ENCODE results near the gene OPHN1. TPM values are rescaled to one million over a fixed set of nuclear protein-coding genes. Genes with fewer than 3 reads are reported as not detected.

Gene OPHN1
- total and polyA plus RNA-seq, 10 of the 15 experiments (the other 5 are each of a cell fraction or from before 2014, with no cell fraction given): under 0.01 to 0.03 (median 0.03) TPM; not detected in 6

DNA sequence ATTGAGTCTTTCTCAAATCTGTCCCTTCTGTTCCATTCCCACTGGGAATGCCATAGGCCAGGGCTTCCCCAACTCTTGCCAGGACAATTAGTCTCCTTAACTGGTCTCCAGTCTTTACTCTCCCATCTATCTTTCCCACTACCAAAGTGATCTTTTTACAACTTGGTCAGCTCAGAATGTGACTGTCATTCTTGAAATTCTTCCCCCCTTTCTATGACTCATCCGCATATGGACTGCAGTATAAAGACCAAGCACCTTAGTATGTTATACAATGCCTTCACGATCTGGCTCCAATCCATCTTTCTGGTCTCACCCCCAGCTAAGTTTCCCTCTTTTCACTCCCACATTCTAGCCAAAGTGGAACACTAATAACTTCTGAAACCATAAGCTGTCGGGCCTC lies 383.8 kb downstream of the OPHN1 start:
- Histone ChIP-seq H3K4me3 (no peak overlapping the region), H3K36me3 (ENCODE audit: control insufficient read depth in 2 of 2, insufficient read depth in 2 of 2, low read length in 1 of 2) (no peaks in the 10 kb centered on the region), H3K4me1 (ENCODE audit: control insufficient read depth, insufficient read depth, low read length) (no peaks in the 10 kb centered on the region), H3K4me2 (ENCODE audit: control insufficient read depth, insufficient read depth) (no peak overlapping the region), H3K9me3 (replicated peaks; ENCODE audit: control insufficient read depth, insufficient read depth, low read length) (no peaks in the 10 kb centered on the region), H2AFZ (ENCODE audit: control insufficient read depth, low read depth, low read length) (no peak overlapping the region), H3K79me2 (ENCODE audit: control insufficient read depth, insufficient read depth, low read length) (no peaks in the 10 kb centered on the region), H4K20me1 (ENCODE audit: control insufficient read depth, insufficient read depth) (no peaks in the 10 kb centered on the region), H3K9ac (ENCODE audit: control insufficient read depth, insufficient read depth, low read length) (no peak overlapping the region), H3K27me3 (replicated peaks in 1 of 2; ENCODE audit: control insufficient read depth in 2 of 2, insufficient read depth in 2 of 2, low read length in 1 of 2) (no peaks in the 10 kb centered on the region), H3K27ac (ENCODE audit: control insufficient read depth, insufficient read depth) (no peak overlapping the region)
- BruUV-seq (replicated peaks): no TSS peak
- in situ Hi-C loops (cut with MboI): no loop called here
- 20% methylated on average over 3 of the region's 3 CpGs for WGBS (ENCODE audit: insufficient coverage, insufficient replicate concordance, low lambda C conversion rate, missing lambda C conversion rate)
- no peak for ATAC-seq
- intact Hi-C loops (cut with micrococcal nuclease; ENCODE audit: unreplicated experiment): no loop called here
- SMC1A ChIA-PET (ENCODE audit: uncharacterized antibody, unreplicated experiment): no interaction called here
- RAD21 ChIA-PET (ENCODE audit: unreplicated experiment): no interaction called here
- no peak for TF ChIP-seq PAX5 (IDR thresholded peaks at IDR 0.05; ENCODE audit: borderline replicate concordance, low read depth, low read length)
- CTCF ChIA-PET: no interaction called here
- no peak for DNase-seq (ENCODE audit: low read depth, low spot score)
- no peak for FAIRE-seq
- POLR2A ChIA-PET: no interaction called here

DNA sequence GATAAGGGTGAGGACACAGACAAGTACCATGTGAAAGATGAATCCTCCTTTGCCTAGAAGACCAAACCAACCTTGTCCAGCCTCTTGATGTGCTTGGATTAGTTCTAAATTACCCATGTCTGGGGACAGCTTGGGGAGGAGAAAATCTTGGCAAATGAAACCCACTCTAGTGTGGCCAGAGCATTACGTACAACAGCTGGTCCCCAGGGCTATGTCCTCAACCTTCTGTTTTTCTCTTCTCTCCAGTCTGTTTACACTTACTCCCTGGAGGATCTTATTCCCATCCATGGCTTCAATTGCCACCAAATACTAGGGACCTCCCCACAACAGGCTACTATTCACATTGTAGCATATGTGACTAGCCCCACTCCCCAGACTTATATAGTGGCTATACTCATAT lies 384.5 kb downstream of the OPHN1 start:
- SMC1A ChIA-PET (ENCODE audit: uncharacterized antibody, unreplicated experiment): no interaction called here
- RAD21 ChIA-PET (ENCODE audit: unreplicated experiment): no interaction called here
- no peak overlapping the region for H3K4me3 ChIP-seq
- no peaks in the 10 kb centered on the region for H3K36me3 ChIP-seq (ENCODE audit: control insufficient read depth in 2 of 2, insufficient read depth in 2 of 2, low read length in 1 of 2)
- no peak overlapping the region for H3K9ac ChIP-seq (ENCODE audit: control insufficient read depth, insufficient read depth, low read length)
- ATAC-seq: no peak
- TF ChIP-seq EGR1 (IDR thresholded peaks at IDR 0.05; ENCODE audit: borderline replicate concordance in 1 of 2, low read depth in 2 of 2, low read length in 2 of 2): no peak
- intact Hi-C loops (cut with micrococcal nuclease; ENCODE audit: unreplicated experiment): no loop called here
- WGBS (ENCODE audit: insufficient coverage, insufficient replicate concordance, low lambda C conversion rate, missing lambda C conversion rate): 0% methylated on average over 1 of the region's 1 CpG
- H3K4me2 ChIP-seq (ENCODE audit: control insufficient read depth, insufficient read depth): no peak overlapping the region
- no peak for FAIRE-seq
- no peaks in the 10 kb centered on the region for H3K27me3 ChIP-seq (replicated peaks in 1 of 2; ENCODE audit: control insufficient read depth in 2 of 2, insufficient read depth in 2 of 2, low read length in 1 of 2)
- CTCF ChIA-PET: no interaction called here
- no peaks in the 10 kb centered on the region for H3K79me2 ChIP-seq (ENCODE audit: control insufficient read depth, insufficient read depth, low read length)
- in situ Hi-C loops (cut with MboI): no loop called here
- no peaks in the 10 kb centered on the region for H3K4me1 ChIP-seq (ENCODE audit: control insufficient read depth, insufficient read depth, low read length)
- DNase-seq (ENCODE audit: low read depth, low spot score): no peak
- H3K9me3 ChIP-seq (replicated peaks; ENCODE audit: control insufficient read depth, insufficient read depth, low read length): no peaks in the 10 kb centered on the region
- BruUV-seq (replicated peaks): no TSS peak
- H2AFZ ChIP-seq (ENCODE audit: control insufficient read depth, low read depth, low read length): no peak overlapping the region
- H3K27ac ChIP-seq (ENCODE audit: control insufficient read depth, insufficient read depth): no peak overlapping the region
- POLR2A ChIA-PET: no interaction called here
- H4K20me1 ChIP-seq (ENCODE audit: control insufficient read depth, insufficient read depth): no peaks in the 10 kb centered on the region
